Neural progenitor cell (in vitro differentiated cells): Measurements from ENCODE around the gene SPATA33. TPM values are rescaled to one million over a fixed set of nuclear protein-coding genes. Genes with fewer than 3 reads are reported as not detected.

ENCODE experiments used
- DNase-seq: peaks from one replicate; pipeline ENCODE4 v3.0.0-alpha.2; 2016; ENCODE audit warnings: low spot score
- H2AFZ ChIP-seq: fragments of 200-600 bp; sonication (generic); replicated peaks from 2 replicates; pipeline ENCODE4 v1.6.1; 2016; ENCODE audit warnings: antibody characterized with exemption
- H3F3A ChIP-seq: fragments of 200-600 bp; sonication (generic); 2 replicates; pipeline ENCODE4 v1.6.1; 2016; ENCODE audit warnings: antibody characterized with exemption, low read depth
- H3K27ac ChIP-seq: fragments of 200-600 bp; sonication (generic); 2 replicates; pipeline ENCODE4 v1.5.1; 2016; ENCODE audit warnings: mild to moderate bottlenecking
- H3K27me3 ChIP-seq: fragments of 200-600 bp; sonication (generic); 2 replicates; pipeline ENCODE4 v1.6.1; 2016; ENCODE audit warnings: mild to moderate bottlenecking, moderate library complexity
- H3K36me3 ChIP-seq: fragments of 200-600 bp; sonication (generic); 2 replicates; pipeline ENCODE4 v1.5.1; 2016
- H3K4me1 ChIP-seq: fragments of 200-600 bp; sonication (generic); 2 replicates; pipeline ENCODE4 v1.6.1; 2016; ENCODE audit warnings: mixed run types
- H3K4me2 ChIP-seq: fragments of 200-600 bp; sonication (generic); 2 replicates; pipeline ENCODE4 v1.6.1; 2016
- H3K4me3 ChIP-seq: fragments of 200-600 bp; sonication (generic); 2 replicates; pipeline ENCODE4 v1.5.1; 2016
- H3K79me2 ChIP-seq: fragments of 200-600 bp; sonication (generic); 2 replicates; pipeline ENCODE4 v1.6.1; 2016; ENCODE audit warnings: low read depth
- H3K9ac ChIP-seq: fragments of 200-600 bp; sonication (generic); 2 replicates; pipeline ENCODE4 v1.6.1; 2016
- H3K9me3 ChIP-seq: fragments of 200-600 bp; sonication (generic); 2 replicates; pipeline ENCODE4 v1.5.1; 2016; ENCODE audit warnings: low read depth
- H4K20me1 ChIP-seq: fragments of 200-600 bp; sonication (generic); 2 replicates; pipeline ENCODE4 v1.6.1; 2016; ENCODE audit warnings: low read depth
- H3K27ac Mint-ChIP-seq: 3 replicates; pipeline ENCODE4 v1.8.0; 2021; ENCODE audit warnings: mixed read lengths
- H3K27me3 Mint-ChIP-seq: 2 replicates; pipeline ENCODE4 v1.8.0; 2022; ENCODE audit warnings: low read depth, mild to moderate bottlenecking, inconsistent platforms, moderate library complexity, mixed read lengths; ENCODE audit not compliant: insufficient read depth
- H3K36me3 Mint-ChIP-seq: 3 replicates; pipeline ENCODE4 v1.8.0; 2021; ENCODE audit warnings: mixed read lengths
- H3K4me1 Mint-ChIP-seq: 3 replicates; pipeline ENCODE4 v1.8.0; 2021; ENCODE audit warnings: mixed read lengths
- H3K4me3 Mint-ChIP-seq: 3 replicates; pipeline ENCODE4 v1.8.0; 2021; ENCODE audit warnings: mild to moderate bottlenecking, moderate library complexity, mixed read lengths
- H3K9me3 Mint-ChIP-seq: 3 replicates; pipeline ENCODE4 v1.8.0; 2020; ENCODE audit warnings: mixed read lengths
- EZH2 ChIP-seq: fragments of 200-600 bp; sonication (generic); IDR thresholded peaks from 2 replicates; pipeline ENCODE4 v1.6.1; 2017; ENCODE audit warnings: antibody characterized with exemption, mild to moderate bottlenecking, moderate library complexity
- EZH2phosphoT487 ChIP-seq: fragments of 200-600 bp; sonication (generic); IDR thresholded peaks from 2 replicates; pipeline ENCODE4 v1.6.1; 2017; ENCODE audit warnings: antibody characterized with exemption
- total RNA-seq: library from RNA; depleted of rRNA; stranded (reverse); fragments of >200 nt; gene quantifications from 2 replicates; pipeline ENCODE4 v1.2.3, GENCODE V29; 2015; ENCODE audit warnings: low replicate concordance
- TF ChIP-seq, protein P1 (sequence below): fragments of 200-600 bp; sonication (generic); IDR thresholded peaks from 2 replicates; pipeline ENCODE4 v1.5.1; 2017; ENCODE audit warnings: antibody characterized with exemption, mild to moderate bottlenecking

SPATA33 gene
- total RNA-seq, 1 donor from 2014 or later = 14.1 TPM

DNA sequence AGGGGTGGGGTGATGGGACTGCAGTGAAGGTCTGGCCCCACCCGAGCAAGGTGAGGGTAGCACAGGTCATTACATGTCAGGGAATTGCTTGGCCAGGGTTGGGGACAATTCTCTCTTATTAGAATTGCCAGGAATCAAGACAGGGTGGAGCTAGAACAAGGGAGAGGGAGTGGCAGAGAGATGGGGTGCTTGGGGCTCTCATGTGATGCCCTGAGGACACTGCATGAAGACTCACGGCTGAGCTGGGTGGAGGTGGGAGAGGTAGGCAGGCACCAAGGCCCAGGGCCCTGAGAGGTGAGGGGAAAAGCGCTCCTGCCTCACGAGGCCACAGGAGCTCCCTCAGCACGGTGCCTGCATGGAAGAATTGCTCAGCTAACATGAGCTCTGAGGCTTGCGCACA, 40.6 kb upstream of the SPATA33 start:
- Histone ChIP-seq H3F3A (peaks cover 16% of the 10 kb centered on the region), H3K27me3 (no peaks in the 10 kb centered on the region), H3K79me2 (no peaks in the 10 kb centered on the region), H3K9me3 (no peaks in the 10 kb centered on the region), H2AFZ (no peak overlapping the region), H3K9ac (no peak overlapping the region), H4K20me1 (no peaks in the 10 kb centered on the region), H3K4me3 (no peak overlapping the region), H3K4me1 (peaks cover 9% of the 10 kb centered on the region), H3K27ac (no peak overlapping the region), H3K4me2 (no peak overlapping the region), H3K36me3 (no peaks in the 10 kb centered on the region)
- DNase-seq = no peak
- H3K4me3 Mint-ChIP-seq = no peak overlapping the region
- H3K4me1 Mint-ChIP-seq = peaks cover 33% of the 10 kb centered on the region
- H3K9me3 Mint-ChIP-seq = peaks cover 2% of the 10 kb centered on the region
- TF ChIP-seq EZH2phosphoT487 (no peak), EZH2 (no peak)
- TF ChIP-seq, protein P1, sequence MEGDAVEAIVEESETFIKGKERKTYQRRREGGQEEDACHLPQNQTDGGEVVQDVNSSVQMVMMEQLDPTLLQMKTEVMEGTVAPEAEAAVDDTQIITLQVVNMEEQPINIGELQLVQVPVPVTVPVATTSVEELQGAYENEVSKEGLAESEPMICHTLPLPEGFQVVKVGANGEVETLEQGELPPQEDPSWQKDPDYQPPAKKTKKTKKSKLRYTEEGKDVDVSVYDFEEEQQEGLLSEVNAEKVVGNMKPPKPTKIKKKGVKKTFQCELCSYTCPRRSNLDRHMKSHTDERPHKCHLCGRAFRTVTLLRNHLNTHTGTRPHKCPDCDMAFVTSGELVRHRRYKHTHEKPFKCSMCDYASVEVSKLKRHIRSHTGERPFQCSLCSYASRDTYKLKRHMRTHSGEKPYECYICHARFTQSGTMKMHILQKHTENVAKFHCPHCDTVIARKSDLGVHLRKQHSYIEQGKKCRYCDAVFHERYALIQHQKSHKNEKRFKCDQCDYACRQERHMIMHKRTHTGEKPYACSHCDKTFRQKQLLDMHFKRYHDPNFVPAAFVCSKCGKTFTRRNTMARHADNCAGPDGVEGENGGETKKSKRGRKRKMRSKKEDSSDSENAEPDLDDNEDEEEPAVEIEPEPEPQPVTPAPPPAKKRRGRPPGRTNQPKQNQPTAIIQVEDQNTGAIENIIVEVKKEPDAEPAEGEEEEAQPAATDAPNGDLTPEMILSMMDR = no peak
- peaks cover 19% of the 10 kb centered on the region for H3K27me3 Mint-ChIP-seq
- no peaks in the 10 kb centered on the region for H3K36me3 Mint-ChIP-seq
- peak overlapping the region; percentile 90 for H3K27ac Mint-ChIP-seq

DNA sequence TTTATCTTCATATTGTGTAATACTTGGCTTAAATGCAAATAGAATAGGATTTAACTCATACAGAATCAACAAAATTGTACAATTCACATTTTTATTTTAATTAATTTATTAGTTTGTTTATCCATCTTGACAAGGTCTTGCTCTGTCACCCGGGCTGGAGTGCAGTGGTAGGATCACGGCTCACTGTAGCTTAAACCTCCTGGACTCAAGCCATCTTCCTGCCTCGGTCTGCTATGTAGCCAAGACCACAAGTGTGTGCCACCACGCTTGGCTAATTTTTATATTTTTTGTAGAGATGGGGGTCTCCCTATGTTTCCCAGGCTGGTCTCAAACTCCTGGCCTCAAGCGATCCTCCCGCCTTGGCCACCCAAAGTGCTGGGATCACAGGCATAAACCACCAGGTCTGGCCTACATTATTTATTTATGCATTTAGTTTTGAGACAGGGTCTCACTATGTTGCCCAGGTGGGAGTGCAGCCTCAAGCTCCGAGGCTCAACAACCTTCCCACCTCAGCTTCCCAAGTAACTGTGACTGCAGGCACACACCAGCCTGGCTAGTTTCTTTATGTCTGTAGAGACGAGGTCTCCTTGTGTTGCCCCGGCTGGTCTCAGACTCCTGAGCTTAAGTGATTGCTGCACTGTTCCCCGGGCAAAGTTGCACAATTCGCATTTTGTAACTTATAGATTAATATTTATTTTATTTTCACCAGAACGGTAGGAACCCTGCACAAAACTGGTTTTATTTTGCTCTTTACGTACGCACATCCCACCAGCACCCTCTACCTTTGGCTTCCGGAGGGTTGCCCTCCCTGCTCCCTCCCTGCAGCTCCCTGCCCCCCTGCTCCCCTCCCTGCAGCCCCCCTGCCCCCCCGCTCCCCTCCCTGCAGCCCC, 39.3 kb upstream of the SPATA33 start:
- no peak for TF ChIP-seq EZH2phosphoT487
- TF ChIP-seq, protein P1 = no peak
- TF ChIP-seq EZH2 = no peak
- H3K79me2 ChIP-seq = no peaks in the 10 kb centered on the region
- no peak overlapping the region for H3K4me2 ChIP-seq
- no peaks in the 10 kb centered on the region for H3K36me3 ChIP-seq
- H3K27ac ChIP-seq = no peak overlapping the region
- H3K9ac ChIP-seq = no peak overlapping the region
- H3F3A ChIP-seq = peaks cover 18% of the 10 kb centered on the region
- H4K20me1 ChIP-seq = no peaks in the 10 kb centered on the region
- Mint-ChIP-seq H3K36me3 (no peaks in the 10 kb centered on the region), H3K4me1 (peaks cover 30% of the 10 kb centered on the region), H3K9me3 (no peaks in the 10 kb centered on the region), H3K27me3 (peaks cover 14% of the 10 kb centered on the region), H3K27ac (no peak overlapping the region), H3K4me3 (no peak overlapping the region)
- H3K4me3 ChIP-seq = no peak overlapping the region
- no peak overlapping the region for H2AFZ ChIP-seq
- no peak for DNase-seq
- H3K27me3 ChIP-seq = peaks cover 8% of the 10 kb centered on the region
- H3K9me3 ChIP-seq = no peaks in the 10 kb centered on the region
- H3K4me1 ChIP-seq = peaks cover 3% of the 10 kb centered on the region

DNA sequence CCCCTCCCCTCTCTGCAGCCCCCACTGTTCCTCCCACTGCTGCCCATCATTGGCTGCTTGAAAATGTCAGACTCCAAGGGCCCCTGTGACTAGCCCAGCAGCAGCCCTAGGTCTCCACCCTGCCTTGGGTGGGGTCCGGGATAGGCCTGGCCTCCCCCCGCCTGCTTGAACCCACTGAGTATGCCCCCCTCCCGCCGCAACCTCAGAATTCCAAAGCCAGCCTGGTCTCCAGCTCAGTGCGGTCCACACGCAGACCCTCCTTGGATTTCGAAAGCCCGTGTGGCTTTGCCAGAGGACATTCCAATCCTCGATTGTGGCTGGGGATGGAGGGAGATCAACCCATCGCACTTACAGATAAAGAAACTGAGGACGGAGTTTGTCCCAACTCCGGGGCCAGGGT, 37.8 kb upstream of the SPATA33 start:
- DNase-seq = peak; percentile 53
- H3K27ac ChIP-seq = no peak overlapping the region
- H3K36me3 Mint-ChIP-seq = no peaks in the 10 kb centered on the region
- no peaks in the 10 kb centered on the region for H3K9me3 Mint-ChIP-seq
- H3K9ac ChIP-seq = no peak overlapping the region
- peaks cover 39% of the 10 kb centered on the region for H3K4me1 Mint-ChIP-seq
- TF ChIP-seq EZH2 (no peak), EZH2phosphoT487 (no peak)
- TF ChIP-seq, protein P1 = no peak
- no peaks in the 10 kb centered on the region for H3K36me3 ChIP-seq
- peaks cover 28% of the 10 kb centered on the region for H3F3A ChIP-seq
- H3K27me3 ChIP-seq = peaks cover 12% of the 10 kb centered on the region
- no peak overlapping the region for H3K4me3 Mint-ChIP-seq
- no peak overlapping the region for H3K4me3 ChIP-seq
- no peaks in the 10 kb centered on the region for H4K20me1 ChIP-seq
- no peak overlapping the region for H3K4me2 ChIP-seq
- peaks cover 10% of the 10 kb centered on the region for H3K4me1 ChIP-seq
- H3K27ac Mint-ChIP-seq = peak overlapping the region; percentile 88
- H3K27me3 Mint-ChIP-seq = peaks cover 12% of the 10 kb centered on the region
- no peaks in the 10 kb centered on the region for H3K79me2 ChIP-seq
- no peaks in the 10 kb centered on the region for H3K9me3 ChIP-seq
- no peak overlapping the region for H2AFZ ChIP-seq
